ENCODE results near the gene CCL16. TPM values are rescaled to one million over a fixed set of nuclear protein-coding genes. Genes with fewer than 3 reads are reported as not detected.

The CCL16 gene
- total and polyA plus RNA-seq, 11 donors: 0.19 TPM; not detected in 10

GRCh38 chr17:36011201-36011600 is 29.9 kb upstream of the CCL16 start:
- Histone ChIP-seq H3K4me1 (no peaks in the 10 kb centered on the region), H3K36me3 (no peaks in the 10 kb centered on the region), H3K4me3 (no peak overlapping the region), H3K9me3 (peaks cover 0 to 31% (median 5%) of the 10 kb centered on the region in 12 donors), H3K27ac (no peak overlapping the region), H3K27me3 (peaks cover 0 to 7% (median 0%) of the 10 kb centered on the region in 9 donors)
- WGBS, 4 donors: 74 to 83% (median 77%) methylated on average over 2 of the region's 2 CpGs
- TF ChIP-seq POLR2A (IDR thresholded peaks at IDR 0.05) (no peak), CTCF (IDR thresholded peaks at IDR 0.05) (no peak)
- intact Hi-C loops (cut with DNase I): no loop called here
- ATAC-seq: no peak
- no peak for DNase-seq

GRCh38 chr17:36008998-36009665 is 27.8 kb upstream of the CCL16 start:
- H3K4me3 ChIP-seq: no peak overlapping the region
- WGBS, 4 donors: 77 to 83% (median 79%) methylated on average over 14 of the region's 14 CpGs
- no peak overlapping the region for H3K27ac ChIP-seq
- no peak for ATAC-seq
- no peaks in the 10 kb centered on the region for H3K36me3 ChIP-seq
- peaks cover 0 to 29% (median 5%) of the 10 kb centered on the region in 12 donors for H3K9me3 ChIP-seq
- intact Hi-C loops (cut with DNase I): no loop called here
- no peaks in the 10 kb centered on the region for H3K4me1 ChIP-seq
- no peak for TF ChIP-seq POLR2A (IDR thresholded peaks at IDR 0.05)
- TF ChIP-seq CTCF (IDR thresholded peaks at IDR 0.05): peak in 6 of 12 donors; percentile 3 to 39 (median 22)
- DNase-seq: no peak
- H3K27me3 ChIP-seq: peaks cover 0 to 7% (median 0%) of the 10 kb centered on the region in 9 donors

GRCh38 chr17:36004594-36005108 is 23.4 kb upstream of the CCL16 start:
- Histone ChIP-seq H3K27me3 (no peaks in the 10 kb centered on the region), H3K36me3 (no peaks in the 10 kb centered on the region), H3K4me3 (no peak overlapping the region), H3K27ac (no peak overlapping the region), H3K9me3 (peaks cover 0 to 12% (median 0%) of the 10 kb centered on the region in 12 donors), H3K4me1 (no peaks in the 10 kb centered on the region)
- WGBS, 4 donors: 71 to 76% (median 74%) methylated on average over 4 of the region's 4 CpGs
- DNase-seq: no peak
- TF ChIP-seq CTCF (IDR thresholded peaks at IDR 0.05) (no peak), POLR2A (IDR thresholded peaks at IDR 0.05) (no peak)
- no peak for ATAC-seq
- intact Hi-C loops (cut with DNase I): no loop called here

GRCh38 chr17:36002631-36003030 is 21.3 kb upstream of the CCL16 start:
- no peak for ATAC-seq
- no peak for TF ChIP-seq CTCF (IDR thresholded peaks at IDR 0.05)

More at GRCh38 chr17:36002631-36003030, 21.3 kb upstream of the CCL16 start:
- WGBS, 4 donors: 85 to 92% (median 90%) methylated on average over 7 of the region's 7 CpGs
- no peak overlapping the region for H3K27ac ChIP-seq
- H3K9me3 ChIP-seq: no peaks in the 10 kb centered on the region
- no peak for DNase-seq
- H3K4me3 ChIP-seq: no peak overlapping the region
- H3K27me3 ChIP-seq: peaks cover 0 to 4% (median 0%) of the 10 kb centered on the region in 9 donors
- no peaks in the 10 kb centered on the region for H3K4me1 ChIP-seq
- intact Hi-C loops (cut with DNase I): no loop called here
- no peaks in the 10 kb centered on the region for H3K36me3 ChIP-seq
